Measurements from ENCODE around the gene USP11. TPM values are rescaled to one million over a fixed set of nuclear protein-coding genes. Genes with fewer than 3 reads are reported as not detected.

Gene USP11
- polyA plus RNA-seq, 1 donor (not counting 4 experiments of a cell fraction or from before 2014, with no cell fraction given): 6.3 TPM

- Histone ChIP-seq H4K20me1 (ENCODE audit: control insufficient read depth, extremely low read depth, insufficient read depth, low read length) (peaks cover 4% of the 10 kb centered on the region), H3K9ac (ENCODE audit: control insufficient read depth, extremely low read depth, insufficient read depth, low read length) (no peak overlapping the region), H3K36me3 (ENCODE audit: control insufficient read depth in 2 of 2, extremely low read depth in 1 of 2, insufficient read depth in 2 of 2, low read length in 2 of 2) (peaks cover 30 to 50% of the 10 kb centered on the region in 2 experiments), H3K9me1 (ENCODE audit: control insufficient read depth, extremely low read depth, insufficient read depth, low read length) (no peaks in the 10 kb centered on the region), H3K9me3 (ENCODE audit: control insufficient read depth, low read depth, low read length) (no peaks in the 10 kb centered on the region), H2AFZ (ENCODE audit: control insufficient read depth, low read length) (no peak overlapping the region), H3K27me3 (ENCODE audit: control insufficient read depth, extremely low read depth, insufficient read depth, low read length) (no peaks in the 10 kb centered on the region), H3K4me3 (ENCODE audit: control insufficient read depth in 2 of 3, extremely low read depth in 1 of 3, insufficient read depth in 2 of 3, low read depth in 1 of 3, low read length in 3 of 3) (no peak overlapping the region), H3K4me2 (ENCODE audit: control insufficient read depth, extremely low read depth, insufficient read depth, low read depth, low read length) (no peak overlapping the region), H3K79me2 (ENCODE audit: control insufficient read depth, insufficient read depth, low read length) (peaks cover 5% of the 10 kb centered on the region), H3K27ac (ENCODE audit: control insufficient read depth, insufficient read depth, low read length) (no peak overlapping the region), H3K4me1 (ENCODE audit: control insufficient read depth, extremely low read depth, insufficient read depth, low read length) (peaks cover 1% of the 10 kb centered on the region)
- dilution Hi-C loops (cut with MboI; ENCODE audit: extremely low pct_ligation_motif_present, low sequenced_read_pairs): no loop called here
- DNase-seq (ENCODE audit: low read depth, low spot score) (no peak), FAIRE-seq (no peak)
- TF ChIP-seq CTCF (optimal IDR thresholded peaks at IDR 0.05 in 1 of 3, IDR thresholded peaks at IDR 0.05 in 1 of 3, conservative IDR thresholded peaks at IDR 0.05 in 1 of 3; ENCODE audit: extremely low read depth in 1 of 3, insufficient read depth in 2 of 3, low read length in 3 of 3) (no peak), EZH2 (IDR thresholded peaks at IDR 0.05; ENCODE audit: low read length) (no peak)
Measured at GRCh38 chrX:47227334-47227583, 5.5 kb upstream of the USP11 start.

GRCh38 chrX:47228550-47229270, 4.1 kb upstream of the USP11 start:
- Histone ChIP-seq H3K36me3 (ENCODE audit: control insufficient read depth in 2 of 2, extremely low read depth in 1 of 2, insufficient read depth in 2 of 2, low read length in 2 of 2) (peaks cover 27 to 42% of the 10 kb centered on the region in 2 experiments), H3K4me1 (ENCODE audit: control insufficient read depth, extremely low read depth, insufficient read depth, low read length) (peaks cover 5% of the 10 kb centered on the region), H2AFZ (ENCODE audit: control insufficient read depth, low read length) (no peak overlapping the region), H3K79me2 (ENCODE audit: control insufficient read depth, insufficient read depth, low read length) (no peaks in the 10 kb centered on the region), H3K4me3 (ENCODE audit: control insufficient read depth in 2 of 3, extremely low read depth in 1 of 3, insufficient read depth in 2 of 3, low read depth in 1 of 3, low read length in 3 of 3) (no peak overlapping the region), H3K9me3 (ENCODE audit: control insufficient read depth, low read depth, low read length) (no peaks in the 10 kb centered on the region), H4K20me1 (ENCODE audit: control insufficient read depth, extremely low read depth, insufficient read depth, low read length) (no peaks in the 10 kb centered on the region), H3K27me3 (ENCODE audit: control insufficient read depth, extremely low read depth, insufficient read depth, low read length) (no peaks in the 10 kb centered on the region), H3K9ac (ENCODE audit: control insufficient read depth, extremely low read depth, insufficient read depth, low read length) (no peak overlapping the region), H3K9me1 (ENCODE audit: control insufficient read depth, extremely low read depth, insufficient read depth, low read length) (no peaks in the 10 kb centered on the region), H3K4me2 (ENCODE audit: control insufficient read depth, extremely low read depth, insufficient read depth, low read depth, low read length) (no peak overlapping the region), H3K27ac (ENCODE audit: control insufficient read depth, insufficient read depth, low read length) (no peak overlapping the region)
- no peak for TF ChIP-seq EZH2 (IDR thresholded peaks at IDR 0.05; ENCODE audit: low read length)
- TF ChIP-seq CTCF (optimal IDR thresholded peaks at IDR 0.05 in 1 of 3, IDR thresholded peaks at IDR 0.05 in 1 of 3, conservative IDR thresholded peaks at IDR 0.05 in 1 of 3; ENCODE audit: extremely low read depth in 1 of 3, insufficient read depth in 2 of 3, low read length in 3 of 3): no peak
- DNase-seq (ENCODE audit: low read depth, low spot score) (no peak), FAIRE-seq (no peak)
- dilution Hi-C loops (cut with MboI; ENCODE audit: extremely low pct_ligation_motif_present, low sequenced_read_pairs): no loop called here
